SK-N-SH treated with all-trans-retinoic acid at 6 μM for 48 hours (cell line): ENCODE measurements around the gene AARSD1.

Experiments
- ATAC-seq: fragments of 200-7000 bp; cut with Tn5 transposase; 3 replicates; pipeline ENCODE4 v1.9.1; 2020; ENCODE audit warnings: mild to moderate bottlenecking, moderate library complexity
- ARNTL ChIP-seq: fragments of 450-650 bp; formaldehyde crosslinking; IDR thresholded peaks from 2 replicates; pipeline ENCODE4 v1.5.0; 2020; ENCODE audit warnings: low read depth, mild to moderate bottlenecking, moderate library complexity, borderline replicate concordance
- BACH2 ChIP-seq: fragments of 250-450 bp; sonication (Bioruptor Pico); IDR thresholded peaks from 2 replicates; pipeline ENCODE4 v1.9.0; 2021; ENCODE audit warnings: mild to moderate bottlenecking, borderline replicate concordance
- CREB5 ChIP-seq: fragments of 250-450 bp; sonication (Bioruptor Pico); IDR thresholded peaks from 2 replicates; pipeline ENCODE4 v1.5.1; 2020; ENCODE audit warnings: low read depth, mild to moderate bottlenecking, moderate library complexity
- ESRRG ChIP-seq: fragments of 250-450 bp; sonication (Bioruptor Pico); IDR thresholded peaks from 2 replicates; pipeline ENCODE4 v1.6.1; 2021; ENCODE audit warnings: mild to moderate bottlenecking
- ISL1 ChIP-seq: fragments of 250-450 bp; sonication (Bioruptor Pico); IDR thresholded peaks from 2 replicates; pipeline ENCODE4 v2.1.2; 2022; ENCODE audit warnings: mild to moderate bottlenecking, moderate library complexity
- OSR1 ChIP-seq: fragments of 250-450 bp; sonication (Bioruptor Pico); IDR thresholded peaks from 2 replicates; pipeline ENCODE4 v1.8.0; 2022; ENCODE audit warnings: moderate library complexity, mild to moderate bottlenecking, inconsistent platforms
- RARB ChIP-seq: fragments of 250-450 bp; sonication (Bioruptor Pico); IDR thresholded peaks from 2 replicates; pipeline ENCODE4 v1.8.0; 2021; ENCODE audit warnings: mild to moderate bottlenecking, moderate library complexity
- SNAI2 ChIP-seq: fragments of 250-450 bp; sonication (Bioruptor Pico); IDR thresholded peaks from 2 replicates; pipeline ENCODE4 v1.5.0; 2020; ENCODE audit warnings: mild to moderate bottlenecking, moderate library complexity
- TCF4 ChIP-seq: fragments of 250-450 bp; sonication (Bioruptor Pico); IDR thresholded peaks from 2 replicates; pipeline ENCODE4 v1.8.0; 2021; ENCODE audit warnings: mild to moderate bottlenecking, moderate library complexity, borderline replicate concordance
- TOX ChIP-seq: fragments of 250-450 bp; sonication (Bioruptor Pico); IDR thresholded peaks from 2 replicates; pipeline ENCODE4 v1.8.0; 2021; ENCODE audit warnings: mild to moderate bottlenecking, moderate library complexity, borderline replicate concordance
- ZC3H10 ChIP-seq: fragments of 250-450 bp; sonication (Bioruptor Pico); IDR thresholded peaks from 2 replicates; pipeline ENCODE4 v1.5.1; 2021; ENCODE audit warnings: mild to moderate bottlenecking, moderate library complexity
- ZFP3 ChIP-seq: fragments of 250-450 bp; sonication (Bioruptor Pico); IDR thresholded peaks from 2 replicates; pipeline ENCODE4 v1.5.0; 2020; ENCODE audit warnings: mild to moderate bottlenecking, moderate library complexity
- ZFP30 ChIP-seq: fragments of 450-650 bp; formaldehyde crosslinking; IDR thresholded peaks from 2 replicates; pipeline ENCODE4 v1.5.0; 2022; ENCODE audit warnings: mild to moderate bottlenecking, moderate library complexity
- ZNF565 ChIP-seq: fragments of 450-650 bp; formaldehyde crosslinking; conservative IDR thresholded peaks from 2 replicates; pipeline ENCODE4 v1.5.0; 2020; ENCODE audit warnings: low read depth, mild to moderate bottlenecking, moderate library complexity
- ZNF70 ChIP-seq: fragments of 450-650 bp; formaldehyde crosslinking; IDR thresholded peaks from 2 replicates; pipeline ENCODE4 v1.5.0; 2020; ENCODE audit warnings: mild to moderate bottlenecking, moderate library complexity
- ZNF8 ChIP-seq: fragments of 450-650 bp; formaldehyde crosslinking; IDR thresholded peaks from 2 replicates; pipeline ENCODE4 v1.5.0; 2020; ENCODE audit warnings: mild to moderate bottlenecking, moderate library complexity
- TF ChIP-seq, protein P1 (sequence below): fragments of 250-450 bp; sonication (Bioruptor Pico); IDR thresholded peaks from 2 replicates; pipeline ENCODE4 v1.5.0; 2020; ENCODE audit warnings: mild to moderate bottlenecking, moderate library complexity
- TF ChIP-seq, protein P2 (sequence below): fragments of 250-450 bp; sonication (Bioruptor Pico); IDR thresholded peaks from 2 replicates; pipeline ENCODE4 v1.8.0; 2020; ENCODE audit warnings: mild to moderate bottlenecking, moderate library complexity, borderline replicate concordance
- TF ChIP-seq, protein P3 (sequence below): fragments of 250-450 bp; sonication (Bioruptor Pico); IDR thresholded peaks from 2 replicates; pipeline ENCODE4 v1.8.0; 2021; ENCODE audit warnings: low read depth, mild to moderate bottlenecking, moderate library complexity, borderline replicate concordance

Gene AARSD1

DNA sequence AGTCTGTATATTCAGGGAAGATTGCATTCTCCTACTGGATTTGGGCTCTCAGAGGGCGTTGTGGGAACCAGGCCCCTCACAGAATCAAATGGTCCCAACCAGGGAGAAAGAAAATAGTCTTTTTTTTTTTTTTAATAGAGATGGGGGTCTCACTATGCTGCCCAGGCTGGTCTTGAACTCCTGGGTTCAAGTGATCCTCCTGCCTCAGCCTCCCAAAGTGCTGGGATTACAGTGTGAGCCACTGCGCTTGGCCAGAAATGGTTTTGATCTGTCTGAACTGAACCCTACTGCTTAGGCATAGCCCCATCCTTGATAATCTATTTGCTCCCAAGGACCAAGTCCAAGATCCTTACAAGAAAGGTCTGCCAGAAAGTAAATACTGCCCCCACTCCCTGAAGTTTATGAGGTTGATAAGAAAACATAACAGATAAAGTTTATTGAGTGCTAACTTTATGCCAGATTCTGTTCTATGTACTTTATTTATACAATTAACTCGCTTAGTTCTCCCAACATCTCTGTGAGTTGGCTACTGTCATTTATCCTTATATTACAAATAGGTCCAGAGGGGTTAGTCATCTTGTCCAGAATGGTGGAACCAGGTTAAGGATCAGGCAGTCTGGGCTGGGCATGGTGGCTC is 50.2 kb downstream of the AARSD1 start:
- TF ChIP-seq RARB (CRISPR knock-in tag): no peak
- no peak for TF ChIP-seq ZNF565 (CRISPR knock-in tag)
- no peak for ATAC-seq

GRCh38 chr17:42913522-42913921 is 50.7 kb downstream of the AARSD1 start:
- TF ChIP-seq ZFP3: no peak
- no peak for TF ChIP-seq ISL1 (CRISPR knock-in tag)
- TF ChIP-seq ZC3H10: no peak
- TF ChIP-seq ESRRG (CRISPR knock-in tag): no peak
- TF ChIP-seq SNAI2 (CRISPR knock-in tag): no peak
- TF ChIP-seq, protein P1, sequence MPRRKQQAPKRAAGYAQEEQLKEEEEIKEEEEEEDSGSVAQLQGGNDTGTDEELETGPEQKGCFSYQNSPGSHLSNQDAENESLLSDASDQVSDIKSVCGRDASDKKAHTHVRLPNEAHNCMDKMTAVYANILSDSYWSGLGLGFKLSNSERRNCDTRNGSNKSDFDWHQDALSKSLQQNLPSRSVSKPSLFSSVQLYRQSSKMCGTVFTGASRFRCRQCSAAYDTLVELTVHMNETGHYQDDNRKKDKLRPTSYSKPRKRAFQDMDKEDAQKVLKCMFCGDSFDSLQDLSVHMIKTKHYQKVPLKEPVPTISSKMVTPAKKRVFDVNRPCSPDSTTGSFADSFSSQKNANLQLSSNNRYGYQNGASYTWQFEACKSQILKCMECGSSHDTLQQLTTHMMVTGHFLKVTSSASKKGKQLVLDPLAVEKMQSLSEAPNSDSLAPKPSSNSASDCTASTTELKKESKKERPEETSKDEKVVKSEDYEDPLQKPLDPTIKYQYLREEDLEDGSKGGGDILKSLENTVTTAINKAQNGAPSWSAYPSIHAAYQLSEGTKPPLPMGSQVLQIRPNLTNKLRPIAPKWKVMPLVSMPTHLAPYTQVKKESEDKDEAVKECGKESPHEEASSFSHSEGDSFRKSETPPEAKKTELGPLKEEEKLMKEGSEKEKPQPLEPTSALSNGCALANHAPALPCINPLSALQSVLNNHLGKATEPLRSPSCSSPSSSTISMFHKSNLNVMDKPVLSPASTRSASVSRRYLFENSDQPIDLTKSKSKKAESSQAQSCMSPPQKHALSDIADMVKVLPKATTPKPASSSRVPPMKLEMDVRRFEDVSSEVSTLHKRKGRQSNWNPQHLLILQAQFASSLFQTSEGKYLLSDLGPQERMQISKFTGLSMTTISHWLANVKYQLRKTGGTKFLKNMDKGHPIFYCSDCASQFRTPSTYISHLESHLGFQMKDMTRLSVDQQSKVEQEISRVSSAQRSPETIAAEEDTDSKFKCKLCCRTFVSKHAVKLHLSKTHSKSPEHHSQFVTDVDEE (CRISPR knock-in tag): no peak
- TF ChIP-seq RARB (CRISPR knock-in tag): no peak
- no peak for TF ChIP-seq ZFP30 (CRISPR knock-in tag)
- TF ChIP-seq ZNF565 (CRISPR knock-in tag): no peak
- TF ChIP-seq CREB5 (CRISPR knock-in tag): no peak
- TF ChIP-seq OSR1 (CRISPR knock-in tag): no peak
- no peak for TF ChIP-seq ZNF8 (CRISPR knock-in tag)
- TF ChIP-seq TOX (CRISPR knock-in tag): no peak
- TF ChIP-seq ZNF70 (CRISPR knock-in tag): no peak
- TF ChIP-seq BACH2 (CRISPR knock-in tag): no peak
- no peak for TF ChIP-seq TCF4 (CRISPR knock-in tag)
- TF ChIP-seq ARNTL (CRISPR knock-in tag): no peak
- ATAC-seq: no peak

GRCh38 chr17:42908872-42909700 is 55.2 kb downstream of the AARSD1 start:
- TF ChIP-seq, protein P2, sequence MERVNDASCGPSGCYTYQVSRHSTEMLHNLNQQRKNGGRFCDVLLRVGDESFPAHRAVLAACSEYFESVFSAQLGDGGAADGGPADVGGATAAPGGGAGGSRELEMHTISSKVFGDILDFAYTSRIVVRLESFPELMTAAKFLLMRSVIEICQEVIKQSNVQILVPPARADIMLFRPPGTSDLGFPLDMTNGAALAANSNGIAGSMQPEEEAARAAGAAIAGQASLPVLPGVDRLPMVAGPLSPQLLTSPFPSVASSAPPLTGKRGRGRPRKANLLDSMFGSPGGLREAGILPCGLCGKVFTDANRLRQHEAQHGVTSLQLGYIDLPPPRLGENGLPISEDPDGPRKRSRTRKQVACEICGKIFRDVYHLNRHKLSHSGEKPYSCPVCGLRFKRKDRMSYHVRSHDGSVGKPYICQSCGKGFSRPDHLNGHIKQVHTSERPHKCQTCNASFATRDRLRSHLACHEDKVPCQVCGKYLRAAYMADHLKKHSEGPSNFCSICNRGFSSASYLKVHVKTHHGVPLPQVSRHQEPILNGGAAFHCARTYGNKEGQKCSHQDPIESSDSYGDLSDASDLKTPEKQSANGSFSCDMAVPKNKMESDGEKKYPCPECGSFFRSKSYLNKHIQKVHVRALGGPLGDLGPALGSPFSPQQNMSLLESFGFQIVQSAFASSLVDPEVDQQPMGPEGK (CRISPR knock-in tag): no peak
- TF ChIP-seq ISL1 (CRISPR knock-in tag): no peak
- TF ChIP-seq ZNF70 (CRISPR knock-in tag): no peak
- no peak for ATAC-seq

GRCh38 chr17:42906772-42907446 is 57.3 kb downstream of the AARSD1 start:
- ATAC-seq: no peak
- no peak for TF ChIP-seq ARNTL (CRISPR knock-in tag)

- TF ChIP-seq ZNF8 (CRISPR knock-in tag) (no peak), ESRRG (CRISPR knock-in tag) (no peak), ZNF565 (CRISPR knock-in tag) (no peak), BACH2 (CRISPR knock-in tag) (no peak)
- TF ChIP-seq, protein P3, sequence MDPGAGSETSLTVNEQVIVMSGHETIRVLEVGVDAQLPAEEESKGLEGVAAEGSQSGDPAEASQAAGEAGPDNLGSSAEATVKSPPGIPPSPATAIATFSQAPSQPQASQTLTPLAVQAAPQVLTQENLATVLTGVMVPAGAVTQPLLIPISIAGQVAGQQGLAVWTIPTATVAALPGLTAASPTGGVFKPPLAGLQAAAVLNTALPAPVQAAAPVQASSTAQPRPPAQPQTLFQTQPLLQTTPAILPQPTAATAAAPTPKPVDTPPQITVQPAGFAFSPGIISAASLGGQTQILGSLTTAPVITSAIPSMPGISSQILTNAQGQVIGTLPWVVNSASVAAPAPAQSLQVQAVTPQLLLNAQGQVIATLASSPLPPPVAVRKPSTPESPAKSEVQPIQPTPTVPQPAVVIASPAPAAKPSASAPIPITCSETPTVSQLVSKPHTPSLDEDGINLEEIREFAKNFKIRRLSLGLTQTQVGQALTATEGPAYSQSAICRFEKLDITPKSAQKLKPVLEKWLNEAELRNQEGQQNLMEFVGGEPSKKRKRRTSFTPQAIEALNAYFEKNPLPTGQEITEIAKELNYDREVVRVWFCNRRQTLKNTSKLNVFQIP (CRISPR knock-in tag): no peak
- ATAC-seq: no peak
These were observed 60.2 kb downstream of the AARSD1 start for GRCh38 chr17:42904110-42904469.
